K562 (cell line): Measurements from ENCODE around the gene GPR157. TPM values are rescaled to one million over a fixed set of nuclear protein-coding genes. Genes with fewer than 3 reads are reported as not detected.

ENCODE experiments used
- EWSR1 ChIP-seq: fragments of 450-650 bp; IDR thresholded peaks from 2 replicates; pipeline ENCODE4 v1.6.1; 2018; ENCODE audit warnings: borderline replicate concordance, mild to moderate bottlenecking, low read depth, moderate library complexity; ENCODE audit not compliant: partially characterized antibody
- HDGF ChIP-seq: fragments of 450-650 bp; IDR thresholded peaks from 2 replicates; pipeline ENCODE4 v1.6.1; 2016
- HMG20A ChIP-seq: fragments of 450-650 bp; formaldehyde crosslinking; conservative IDR thresholded peaks from 2 replicates; pipeline ENCODE4 v1.4.0; 2020; ENCODE audit warnings: mild to moderate bottlenecking, mixed read lengths
- L3MBTL2 ChIP-seq: fragments of 450-650 bp; IDR thresholded peaks from 2 replicates; pipeline ENCODE4 v1.6.1; 2016; ENCODE audit warnings: mild to moderate bottlenecking, moderate library complexity
- MAFK ChIP-seq: IDR thresholded peaks from 2 replicates; pipeline ENCODE4 v1.6.1; 2011; ENCODE audit warnings: low read length, improper control_type of control experiment
- MCM3 ChIP-seq: fragments of 450-650 bp; IDR thresholded peaks from 2 replicates; pipeline ENCODE4 v1.6.1; 2016
- NR2C2 ChIP-seq, 2 experiments: fragments of 200-800 bp in 1 of 2; sonication (Bioruptor generic) in 1 of 2; sonication (generic) in 1 of 2; formaldehyde crosslinking in 1 of 2; IDR thresholded peaks; 2 replicates each; pipeline versions ENCODE4 v1.6.1 to v1.8.0; 2016 to 2022; ENCODE audit warnings: mild to moderate bottlenecking in 1 of 2, missing compliant biosample characterization in 1 of 2, missing genetic modification characterization in 1 of 2, missing genetic modification reagents in 1 of 2
- PHB2 ChIP-seq: fragments of 450-650 bp; IDR thresholded peaks from 2 replicates; pipeline ENCODE4 v1.6.1; 2017; ENCODE audit warnings: low read depth
- POLR2AphosphoS5 ChIP-seq: IDR thresholded peaks from 2 replicates; pipeline ENCODE4 v1.6.1; 2011; ENCODE audit warnings: mild to moderate bottlenecking, low read depth, low read length, moderate library complexity; ENCODE audit not compliant: control insufficient read depth, insufficient read depth
- POLR2B ChIP-seq: fragments of 450-650 bp; IDR thresholded peaks from 2 replicates; pipeline ENCODE4 v1.6.1; 2018; ENCODE audit warnings: low read depth; ENCODE audit not compliant: partially characterized antibody
- PREB ChIP-seq: sonication (generic); formaldehyde crosslinking; IDR thresholded peaks from 2 replicates; pipeline ENCODE4 v1.8.1; 2023; ENCODE audit warnings: mild to moderate bottlenecking, missing genetic modification reagents
- PYGO2 ChIP-seq: fragments of 450-650 bp; IDR thresholded peaks from 2 replicates; pipeline ENCODE4 v1.6.1; 2016; ENCODE audit warnings: mild to moderate bottlenecking, missing genetic modification characterization, moderate library complexity, missing compliant biosample characterization
- RNF219 ChIP-seq: fragments of 250-450 bp; sonication (Bioruptor Pico); IDR thresholded peaks from 2 replicates; pipeline ENCODE4 v1.5.0; 2022; ENCODE audit warnings: mild to moderate bottlenecking
- SIX5 ChIP-seq, 2 experiments: IDR thresholded peaks; 2 replicates each; pipeline ENCODE4 v1.6.1; 2011; ENCODE audit warnings: low read length in 2 of 2, borderline replicate concordance in 1 of 2, low read depth in 1 of 2, mild to moderate bottlenecking in 1 of 2, moderate library complexity in 1 of 2; ENCODE audit not compliant: insufficient read depth in 1 of 2
- TCF15 ChIP-seq: fragments of 250-450 bp; sonication (Bioruptor Pico); IDR thresholded peaks from 2 replicates; pipeline ENCODE4 v1.8.0; 2022; ENCODE audit warnings: moderate library complexity, mild to moderate bottlenecking, inconsistent platforms
- TEAD1 ChIP-seq, 2 experiments: fragments of 450-650 bp in 1 of 2; sonication (generic) in 1 of 2; formaldehyde crosslinking; IDR thresholded peaks; 2 replicates each; pipeline versions ENCODE4 v1.4.0 to v1.8.0; 2020 to 2022; ENCODE audit warnings: mild to moderate bottlenecking in 2 of 2, missing genetic modification reagents in 1 of 2
- ZBTB43 ChIP-seq: sonication (generic); formaldehyde crosslinking; IDR thresholded peaks from 2 replicates; pipeline ENCODE4 v1.8.0; 2023; ENCODE audit warnings: mild to moderate bottlenecking, missing genetic modification reagents
- ZFP36 ChIP-seq: fragments of 150-350 bp; IDR thresholded peaks from 2 replicates; pipeline ENCODE4 v1.6.1; 2018; ENCODE audit warnings: low read length, low read depth; ENCODE audit not compliant: partially characterized antibody
- ZNF263 ChIP-seq: sonication (generic); formaldehyde crosslinking; IDR thresholded peaks from 2 replicates; pipeline ENCODE4 v1.8.0; 2022; ENCODE audit warnings: mild to moderate bottlenecking, missing genetic modification reagents, borderline replicate concordance
- ZNF395 ChIP-seq: fragments of 200-800 bp; sonication (Bioruptor generic); IDR thresholded peaks from 2 replicates; pipeline ENCODE4 v1.6.1; 2017; ENCODE audit warnings: missing genetic modification characterization, missing compliant biosample characterization
- ZNF766 ChIP-seq: fragments of 200-800 bp; sonication (Bioruptor generic); conservative IDR thresholded peaks from 2 replicates; pipeline ENCODE4 v1.6.1; 2016; ENCODE audit warnings: missing genetic modification characterization, missing compliant biosample characterization
- polyA plus RNA-seq, 8 experiments: library from polyadenylated mRNA; depleted of rRNA in 4 of 8; stranded (reverse) in 5 of 8; unstranded in 3 of 8; fragments of >200 nt; fragmentation: Nextera tagmentation in 2 of 8; fragmentation: Illumina TruSeq in 1 of 8; extraction: Ambion mirVana in 2 of 8; extraction: Trizol in 1 of 8; gene quantifications; 2 replicates each; pipeline versions ENCODE4 v1.2.1 to v1.2.3, GENCODE V29; 2011 to 2014; ENCODE audit warnings: inconsistent platforms in 1 of 8, missing spikeins in 1 of 8
- total RNA-seq, 7 experiments: library from RNA; depleted of rRNA in 6 of 7; stranded (reverse); fragments of >200 nt in 6 of 7; fragmentation: Illumina TruSeq in 2 of 7; extraction: Trizol in 2 of 7; gene quantifications; 2 replicates each; pipeline versions ENCODE4 v1.2.1 to v1.2.3, GENCODE V29; 2011 to 2021; ENCODE audit warnings: low replicate concordance in 1 of 7

GPR157 gene
- total and polyA plus RNA-seq, 9 of the 15 experiments (the other 6 are each of a cell fraction or from before 2014, with no cell fraction given): 0.01 to 0.18 (median 0.04) TPM; not detected in 4

- TF ChIP-seq PREB (CRISPR knock-in tag) (no peak), ZNF395 (CRISPR knock-in tag) (no peak), PHB2 (no peak), ZBTB43 (no peak), L3MBTL2 (peak; percentile 59), NR2C2 (CRISPR knock-in tag; IDR thresholded peaks at IDR 0.05) (no peak), NR2C2 (tag; IDR thresholded peaks at IDR 0.05) (peak; percentile 64; the same call in 1 of the 2 replicates), POLR2AphosphoS5 (no peak), TCF15 (CRISPR knock-in tag) (no peak), ZFP36 (no peak), ZNF766 (CRISPR knock-in tag) (peak; percentile 41; the same call in 1 of the 2 replicates), HMG20A (no peak), MCM3 (no peak), TEAD1 (CRISPR knock-in tag; IDR thresholded peaks at IDR 0.05) (no peak), HDGF (no peak), POLR2B (no peak), ZNF263 (CRISPR knock-in tag) (no peak), MAFK (no peak), SIX5 (IDR thresholded peaks at IDR 0.05; ENCODE audit: borderline replicate concordance in 1 of 2, insufficient read depth in 1 of 2, low read depth in 1 of 2, low read length in 2 of 2) (no peak), PYGO2 (tag) (no peak), RNF219 (CRISPR knock-in tag) (no peak), EWSR1 (no peak)
Observed at GRCh38 chr1:9152535-9152934, 23.6 kb upstream of the GPR157 start (continued).
